HCT116 (cell line): ENCODE data around the gene HDAC10. TPM values are rescaled to one million over a fixed set of nuclear protein-coding genes. Genes with fewer than 3 reads are reported as not detected.
"Not testable (repeated sequence)": the region's sequence is repeated elsewhere in the genome, so short reads cannot be mapped to it uniquely, and the experiment has no call there.

ENCODE experiments used
- ATAC-seq: fragments of 200-7000 bp; cut with Tn5 transposase; 2 replicates; pipeline ENCODE4 v1.9.1; 2020; ENCODE audit warnings: mild to moderate bottlenecking, moderate library complexity
- BruUV-seq: library from RNA; stranded (reverse); fragments of 400-500 nt; replicated peaks from 2 replicates; lab custom pipeline; 2021; lab: Mats Ljungman, UMichigan
- CTCF ChIA-PET: fragments of 300-600 bp; sonication (Branson Sonifier 250); formaldehyde crosslinking; loops from one replicate; lab custom pipeline; 2021; ENCODE audit warnings: antibody characterized with exemption; lab: Charles Lee
- POLR2A ChIA-PET: fragments of 300-600, 350-600 bp; sonication (Branson Sonifier 250); formaldehyde crosslinking; loops from one replicate; lab custom pipeline; 2021; ENCODE audit warnings: antibody characterized with exemption; lab: Charles Lee
- RAD21 ChIA-PET, 2 experiments: fragments of 300-600 bp; sonication (Branson Sonifier 250); formaldehyde crosslinking; loops; one replicate each; lab custom pipeline; 2023; ENCODE audit warnings: low total read pairs in 2 of 2; ENCODE audit not compliant: uncharacterized antibody in 2 of 2, unreplicated experiment in 2 of 2, low non-redundant PET in 1 of 2; lab: Charles Lee
- DNase-seq: peaks from one replicate; pipeline ENCODE4 v3.0.0-alpha.2; 2010; ENCODE audit warnings: low read depth, low spot score
- H2AFZ ChIP-seq: fragments of 200-600 bp; shearing (Covaris generic), sonication (generic); 2 replicates; pipeline ENCODE4 v1.6.1; 2017; ENCODE audit warnings: low read depth, mixed run types, mixed read lengths, antibody characterized with exemption, low read length; ENCODE audit not compliant: poor library complexity, severe bottlenecking
- H3K27ac ChIP-seq: 2 replicates; pipeline ENCODE4 v1.5.1; 2012; ENCODE audit warnings: low read depth, low read length
- H3K27me3 ChIP-seq: fragments of 200-600 bp; sonication (generic); 2 replicates; pipeline ENCODE4 v1.6.1; 2016; ENCODE audit warnings: mixed run types, low read length, mixed read lengths; ENCODE audit not compliant: insufficient read depth
- H3K36me3 ChIP-seq, 2 experiments: fragments of 200-500 bp in 1 of 2; fragments of 200-600 bp in 1 of 2; sonication (Bioruptor generic) in 1 of 2; sonication (generic) in 1 of 2; 2 replicates each; pipeline versions ENCODE4 v1.5.1 to v1.6.1; 2014 to 2016; ENCODE audit warnings: low read length in 2 of 2, inconsistent platforms in 1 of 2, mixed read lengths in 1 of 2, mixed run types in 1 of 2; ENCODE audit not compliant: insufficient read depth in 2 of 2, control insufficient read depth in 1 of 2
- H3K4me1 ChIP-seq, 2 experiments: fragments of 200-600 bp in 1 of 2; sonication (generic) in 1 of 2; 2 replicates each; pipeline versions ENCODE4 v1.5.1 to v1.6.1; 2012 to 2017; ENCODE audit warnings: low read length in 2 of 2, inconsistent platforms in 1 of 2, mild to moderate bottlenecking in 1 of 2, mixed read lengths in 1 of 2, mixed run types in 1 of 2, moderate library complexity in 1 of 2; ENCODE audit not compliant: insufficient read depth in 2 of 2, control insufficient read depth in 1 of 2
- H3K4me2 ChIP-seq: fragments of 200-600 bp; sonication (generic); 2 replicates; pipeline ENCODE4 v1.6.1; 2017; ENCODE audit warnings: mixed run types, low read length, mixed read lengths
- H3K4me3 ChIP-seq, 2 experiments: fragments of 200-600 bp in 1 of 2; sonication (generic) in 1 of 2; replicated peaks in 1 of 2; 2 replicates each; pipeline ENCODE4 v1.5.1; 2011 to 2016; ENCODE audit warnings: low read length in 2 of 2, control low read depth in 1 of 2, low read depth in 1 of 2, mild to moderate bottlenecking in 1 of 2, mixed read lengths in 1 of 2, mixed run types in 1 of 2
- H3K79me2 ChIP-seq: fragments of 200-600 bp; sonication (generic); 2 replicates; pipeline ENCODE4 v1.6.1; 2017; ENCODE audit warnings: mild to moderate bottlenecking, mixed run types, low read length, moderate library complexity, mixed read lengths; ENCODE audit not compliant: insufficient read depth
- H3K9ac ChIP-seq: fragments of 200-600 bp; sonication (generic); 2 replicates; pipeline ENCODE4 v1.6.1; 2016; ENCODE audit warnings: low read length, mixed read lengths
- H3K9me2 ChIP-seq: fragments of 200-600 bp; sonication (generic), shearing (Covaris generic); 2 replicates; pipeline ENCODE4 v1.6.1; 2017; ENCODE audit warnings: mixed run types, mild to moderate bottlenecking, moderate library complexity; ENCODE audit not compliant: insufficient read depth
- H3K9me3 ChIP-seq, 2 experiments: fragments of 200-500 bp in 1 of 2; fragments of 200-600 bp in 1 of 2; sonication (Bioruptor generic) in 1 of 2; sonication (generic) in 1 of 2; 2 replicates each; pipeline ENCODE4 v1.6.1; 2014 to 2017; ENCODE audit warnings: low read length in 2 of 2, mixed read lengths in 2 of 2, inconsistent platforms in 1 of 2, low read depth in 1 of 2, mild to moderate bottlenecking in 1 of 2, mixed run types in 1 of 2, moderate library complexity in 1 of 2; ENCODE audit not compliant: control insufficient read depth in 1 of 2, insufficient read depth in 1 of 2
- H4K20me1 ChIP-seq: fragments of 200-600 bp; sonication (generic), shearing (Covaris generic); 2 replicates; pipeline ENCODE4 v1.6.1; 2017; ENCODE audit warnings: mixed run types, mild to moderate bottlenecking, moderate library complexity; ENCODE audit not compliant: insufficient read depth
- CEBPB ChIP-seq: IDR thresholded peaks from 2 replicates; pipeline ENCODE4 v1.6.1; 2012; ENCODE audit warnings: low read depth
- RAD21 ChIP-seq: IDR thresholded peaks from 2 replicates; pipeline ENCODE4 v1.6.1; 2012; ENCODE audit warnings: low read depth, mild to moderate bottlenecking
- intact Hi-C: fragments of 100-400 bp; cut with micrococcal nuclease; formaldehyde crosslinking; loops from 2 replicates; pipeline ENCODE4 v1.10.0; 2022
- total RNA-seq: library from RNA; stranded (reverse); gene quantifications from one replicate; pipeline ENCODE4 v1.2.1, GENCODE V29; 2021; ENCODE audit not compliant: unreplicated experiment
- TF ChIP-seq, protein P1 (sequence below): IDR thresholded peaks from 2 replicates; pipeline ENCODE4 v1.6.1; 2012; ENCODE audit warnings: low read depth
- TF ChIP-seq, protein P2 (sequence below), 3 experiments: fragments of 200-600 bp in 1 of 3; sonication (generic) in 1 of 3; IDR thresholded peaks in 2 of 3; conservative IDR thresholded peaks in 1 of 3; 2 replicates each; pipeline ENCODE4 v1.5.1; 2012 to 2017; ENCODE audit warnings: low read depth in 2 of 3, low read length in 2 of 3, antibody characterized with exemption in 1 of 3, borderline replicate concordance in 1 of 3, control low read depth in 1 of 3, mild to moderate bottlenecking in 1 of 3, mixed read lengths in 1 of 3, mixed run types in 1 of 3, moderate library complexity in 1 of 3; ENCODE audit not compliant: insufficient read depth in 1 of 3

HDAC10 gene
- total RNA-seq, 1 experiment from 2014 or later: 67.5 TPM

DNA sequence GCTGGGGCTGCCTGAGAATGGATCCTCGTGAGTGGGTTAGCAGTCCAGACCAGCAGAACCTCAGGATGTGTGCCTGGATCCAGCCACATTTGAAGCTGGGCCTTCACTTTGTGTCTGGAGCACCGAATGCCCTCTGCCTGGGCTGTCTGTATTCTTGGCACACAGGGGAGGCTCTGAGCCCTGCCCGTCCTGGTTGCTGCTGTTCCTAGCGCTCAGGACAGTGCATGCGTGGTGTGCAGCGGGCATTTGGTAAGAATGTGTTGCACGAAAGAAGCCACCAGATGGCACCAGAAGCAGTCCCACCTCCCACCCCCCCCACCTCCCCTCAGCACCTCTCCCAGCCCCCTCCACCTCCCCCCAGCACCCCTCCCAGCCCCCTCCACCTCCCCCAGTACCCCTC is 23.2 kb upstream of the HDAC10 start:
- RAD21 ChIA-PET: no interaction called here
- Histone ChIP-seq H3K4me3 (no peak overlapping the region), H2AFZ (no peak overlapping the region), H3K27me3 (no peaks in the 10 kb centered on the region), H3K79me2 (no peaks in the 10 kb centered on the region; the same call in 1 of the 2 replicates), H3K4me2 (no peak overlapping the region), H4K20me1 (no peaks in the 10 kb centered on the region), H3K9ac (no peak overlapping the region), H3K9me2 (no peaks in the 10 kb centered on the region), H3K4me1 (peaks cover 14 to 43% of the 10 kb centered on the region in 2 experiments), H3K36me3 (peaks cover 13 to 44% of the 10 kb centered on the region in 2 experiments), H3K9me3 (peaks cover 4 to 11% of the 10 kb centered on the region in 2 experiments; a peak in 2 of 4 replicates), H3K27ac (peak overlapping the region; percentile 49)
- DNase-seq (no peak), ATAC-seq (no peak)
- intact Hi-C loops: loop anchor here (1.0 kb wide), 2 partner anchors 53 to 68 kb away; partner anchors contain the start of gene DENND6B
- POLR2A ChIA-PET: no interaction called here
- CTCF ChIA-PET: no interaction called here
- TF ChIP-seq, protein P1, sequence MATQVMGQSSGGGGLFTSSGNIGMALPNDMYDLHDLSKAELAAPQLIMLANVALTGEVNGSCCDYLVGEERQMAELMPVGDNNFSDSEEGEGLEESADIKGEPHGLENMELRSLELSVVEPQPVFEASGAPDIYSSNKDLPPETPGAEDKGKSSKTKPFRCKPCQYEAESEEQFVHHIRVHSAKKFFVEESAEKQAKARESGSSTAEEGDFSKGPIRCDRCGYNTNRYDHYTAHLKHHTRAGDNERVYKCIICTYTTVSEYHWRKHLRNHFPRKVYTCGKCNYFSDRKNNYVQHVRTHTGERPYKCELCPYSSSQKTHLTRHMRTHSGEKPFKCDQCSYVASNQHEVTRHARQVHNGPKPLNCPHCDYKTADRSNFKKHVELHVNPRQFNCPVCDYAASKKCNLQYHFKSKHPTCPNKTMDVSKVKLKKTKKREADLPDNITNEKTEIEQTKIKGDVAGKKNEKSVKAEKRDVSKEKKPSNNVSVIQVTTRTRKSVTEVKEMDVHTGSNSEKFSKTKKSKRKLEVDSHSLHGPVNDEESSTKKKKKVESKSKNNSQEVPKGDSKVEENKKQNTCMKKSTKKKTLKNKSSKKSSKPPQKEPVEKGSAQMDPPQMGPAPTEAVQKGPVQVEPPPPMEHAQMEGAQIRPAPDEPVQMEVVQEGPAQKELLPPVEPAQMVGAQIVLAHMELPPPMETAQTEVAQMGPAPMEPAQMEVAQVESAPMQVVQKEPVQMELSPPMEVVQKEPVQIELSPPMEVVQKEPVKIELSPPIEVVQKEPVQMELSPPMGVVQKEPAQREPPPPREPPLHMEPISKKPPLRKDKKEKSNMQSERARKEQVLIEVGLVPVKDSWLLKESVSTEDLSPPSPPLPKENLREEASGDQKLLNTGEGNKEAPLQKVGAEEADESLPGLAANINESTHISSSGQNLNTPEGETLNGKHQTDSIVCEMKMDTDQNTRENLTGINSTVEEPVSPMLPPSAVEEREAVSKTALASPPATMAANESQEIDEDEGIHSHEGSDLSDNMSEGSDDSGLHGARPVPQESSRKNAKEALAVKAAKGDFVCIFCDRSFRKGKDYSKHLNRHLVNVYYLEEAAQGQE: no peak
- TF ChIP-seq, protein P2, sequence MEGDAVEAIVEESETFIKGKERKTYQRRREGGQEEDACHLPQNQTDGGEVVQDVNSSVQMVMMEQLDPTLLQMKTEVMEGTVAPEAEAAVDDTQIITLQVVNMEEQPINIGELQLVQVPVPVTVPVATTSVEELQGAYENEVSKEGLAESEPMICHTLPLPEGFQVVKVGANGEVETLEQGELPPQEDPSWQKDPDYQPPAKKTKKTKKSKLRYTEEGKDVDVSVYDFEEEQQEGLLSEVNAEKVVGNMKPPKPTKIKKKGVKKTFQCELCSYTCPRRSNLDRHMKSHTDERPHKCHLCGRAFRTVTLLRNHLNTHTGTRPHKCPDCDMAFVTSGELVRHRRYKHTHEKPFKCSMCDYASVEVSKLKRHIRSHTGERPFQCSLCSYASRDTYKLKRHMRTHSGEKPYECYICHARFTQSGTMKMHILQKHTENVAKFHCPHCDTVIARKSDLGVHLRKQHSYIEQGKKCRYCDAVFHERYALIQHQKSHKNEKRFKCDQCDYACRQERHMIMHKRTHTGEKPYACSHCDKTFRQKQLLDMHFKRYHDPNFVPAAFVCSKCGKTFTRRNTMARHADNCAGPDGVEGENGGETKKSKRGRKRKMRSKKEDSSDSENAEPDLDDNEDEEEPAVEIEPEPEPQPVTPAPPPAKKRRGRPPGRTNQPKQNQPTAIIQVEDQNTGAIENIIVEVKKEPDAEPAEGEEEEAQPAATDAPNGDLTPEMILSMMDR (IDR thresholded peaks at IDR 0.05 in 2 of 3, conservative IDR thresholded peaks at IDR 0.05 in 1 of 3; ENCODE audit: borderline replicate concordance in 1 of 3, insufficient read depth in 1 of 3, low read depth in 2 of 3, low read length in 2 of 3): peak in 2 of 3 experiments; percentile 23; a peak in 2 of 6 replicates
- TF ChIP-seq CEBPB: no peak
- 0 out of 2 replicates have a peak, but pooled peaks have one; percentile 18 for TF ChIP-seq RAD21
- no TSS peak for BruUV-seq

DNA sequence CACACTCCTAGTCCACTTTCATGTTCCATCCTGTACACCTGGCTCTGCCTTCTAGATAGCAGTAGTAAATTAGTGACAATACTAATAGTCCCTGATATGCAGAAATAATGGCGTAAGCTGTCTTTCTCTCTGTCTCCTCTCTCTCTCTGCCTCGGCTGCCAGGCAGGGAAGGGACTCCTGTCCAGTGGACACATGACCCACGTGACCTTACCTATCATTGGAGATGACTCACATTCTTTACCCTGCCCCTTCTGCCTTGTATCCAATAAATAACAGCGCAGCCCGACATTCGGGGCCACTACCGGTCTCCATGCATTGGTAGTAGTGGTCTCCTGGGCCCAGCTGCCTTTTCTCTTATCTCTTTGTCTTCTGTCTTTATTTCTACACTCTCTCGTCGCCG is 22.7 kb upstream of the HDAC10 start:
- Histone ChIP-seq H3K36me3 (peaks cover 13 to 39% of the 10 kb centered on the region in 2 experiments), H3K27ac (peak overlapping the region; percentile 49), H3K4me1 (peaks cover 20 to 48% of the 10 kb centered on the region in 2 experiments), H3K9me3 (peaks cover 4 to 11% of the 10 kb centered on the region in 2 experiments; a peak in 2 of 4 replicates)
- intact Hi-C loops: loop anchor here (1.0 kb wide), 2 partner anchors 54 to 69 kb away; partner anchors contain the start of gene DENND6B
- CTCF ChIA-PET: interaction anchor here (0.8 kb wide), 1 partner anchor 13 kb away, joined by 3 read pairs; the partner anchor contains the start of gene MAPK12
- H3K4me3 ChIP-seq, RAD21 ChIA-PET, H3K9me2 ChIP-seq, ATAC-seq, H2AFZ ChIP-seq, BruUV-seq, H3K79me2 ChIP-seq, DNase-seq, H4K20me1 ChIP-seq, H3K4me2 ChIP-seq, H3K9ac ChIP-seq, H3K27me3 ChIP-seq: not testable (repeated sequence)
- POLR2A ChIA-PET: interaction anchor here (1.4 kb wide), 1 partner anchor 32 kb away, joined by 3 read pairs; no protein-coding TSS in a partner anchor

DNA sequence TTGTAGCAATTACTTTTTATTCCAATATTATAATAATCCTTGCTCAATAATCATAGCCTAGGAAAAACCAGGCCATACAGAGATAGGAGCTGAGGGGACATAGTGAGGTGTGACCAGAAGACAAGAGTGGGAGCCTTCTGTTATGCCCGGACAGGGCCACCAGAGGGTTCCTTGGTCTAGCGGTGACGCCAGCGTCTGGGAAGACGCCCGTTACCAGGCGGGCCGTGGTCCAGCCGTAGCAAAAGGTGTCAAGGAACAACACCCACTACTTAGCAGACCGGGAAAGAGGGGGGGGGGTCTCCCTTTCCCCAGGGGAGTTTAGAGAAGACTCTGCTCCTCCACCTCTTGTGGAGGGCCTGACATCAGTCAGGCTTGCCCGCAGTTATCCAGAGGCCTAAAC is 22.3 kb upstream of the HDAC10 start:
- ChIA-PET CTCF (interaction anchor here (0.8 kb wide), 1 partner anchor 12 kb away, joined by 3 read pairs; the partner anchor contains the start of gene MAPK12), POLR2A (interaction anchor here (1.4 to 2.3 kb wide), 2 partner anchors 22 to 33 kb away, joined by 3 to 7 read pairs; partner anchors contain the start of gene HDAC10)
- ATAC-seq, H3K4me2 ChIP-seq, RAD21 ChIA-PET, H3K27ac ChIP-seq, H3K4me3 ChIP-seq, H4K20me1 ChIP-seq, BruUV-seq, H3K9me2 ChIP-seq, H3K27me3 ChIP-seq, H3K9ac ChIP-seq, intact Hi-C loops, H2AFZ ChIP-seq, DNase-seq, H3K79me2 ChIP-seq: not testable (repeated sequence)
- Histone ChIP-seq H3K4me1 (peaks cover 24 to 52% of the 10 kb centered on the region in 2 experiments), H3K36me3 (peaks cover 11 to 34% of the 10 kb centered on the region in 2 experiments), H3K9me3 (peaks cover 4 to 11% of the 10 kb centered on the region in 2 experiments; a peak in 2 of 4 replicates)
